HG03159 (cell line): ENCODE results near the gene ELP4.
"Not testable (repeated sequence)": the region's sequence is repeated elsewhere in the genome, so short reads cannot be mapped to it uniquely, and the experiment has no call there.

Experiments
- ATAC-seq: cut with Tn5 transposase; IDR thresholded peaks from one replicate; pipeline ENCODE4 v1.9.1; 2021; ENCODE audit warnings: mild to moderate bottlenecking, moderate library complexity; ENCODE audit not compliant: unreplicated experiment

Gene ELP4

GRCh38 chr11:31535479-31535878, 25.9 kb downstream of the ELP4 start:
- no peak for ATAC-seq

- no peak for ATAC-seq
These were observed 33.3 kb downstream of the ELP4 start for GRCh38 chr11:31542862-31543261.

GRCh38 chr11:31555938-31556337, 46.4 kb downstream of the ELP4 start:
- no peak for ATAC-seq

GRCh38 chr11:31558001-31558400, 48.4 kb downstream of the ELP4 start:
- no peak for ATAC-seq

GRCh38 chr11:31560842-31561476, 51.4 kb downstream of the ELP4 start:
- no peak for ATAC-seq

- not testable (repeated sequence) for ATAC-seq
These were observed 55.0 kb downstream of the ELP4 start for GRCh38 chr11:31564517-31564916.

GRCh38 chr11:31574133-31574532, 64.6 kb downstream of the ELP4 start:
- ATAC-seq, result not testable (repeated sequence)

GRCh38 chr11:31575764-31576163, 66.2 kb downstream of the ELP4 start:
- ATAC-seq, result not testable (repeated sequence)

GRCh38 chr11:31579412-31579811, 69.8 kb downstream of the ELP4 start:
- not testable (repeated sequence) for ATAC-seq

GRCh38 chr11:31582697-31583096, 73.1 kb downstream of the ELP4 start:
- no peak for ATAC-seq

- ATAC-seq, result no peak
These were observed 88.9 kb downstream of the ELP4 start for GRCh38 chr11:31598454-31598853.

GRCh38 chr11:31601635-31602282, 92.2 kb downstream of the ELP4 start:
- no peak for ATAC-seq

GRCh38 chr11:31606893-31607292, 97.3 kb downstream of the ELP4 start:
- no peak for ATAC-seq

GRCh38 chr11:31607914-31608313, 98.3 kb downstream of the ELP4 start:
- ATAC-seq, result no peak

GRCh38 chr11:31608995-31609394, 99.4 kb downstream of the ELP4 start:
- ATAC-seq, result no peak

GRCh38 chr11:31610544-31610943, 101.0 kb downstream of the ELP4 start:
- ATAC-seq, result no peak

GRCh38 chr11:31617246-31617645, 107.7 kb downstream of the ELP4 start:
- ATAC-seq, result no peak

GRCh38 chr11:31619980-31620379, 110.4 kb downstream of the ELP4 start:
- no peak for ATAC-seq

GRCh38 chr11:31620434-31620833, 110.9 kb downstream of the ELP4 start:
- no peak for ATAC-seq

- no peak for ATAC-seq
These were observed 116.3 kb downstream of the ELP4 start for GRCh38 chr11:31625868-31626267.

- ATAC-seq, result no peak
These were observed 118.5 kb downstream of the ELP4 start for GRCh38 chr11:31628111-31628510.

GRCh38 chr11:31636983-31637382, 127.4 kb downstream of the ELP4 start:
- no peak for ATAC-seq

- no peak for ATAC-seq
These were observed 131.0 kb downstream of the ELP4 start for GRCh38 chr11:31640611-31641010.
